ENCODE measurements around the gene SERPINA4. TPM values are rescaled to one million over a fixed set of nuclear protein-coding genes. Genes with fewer than 3 reads are reported as not detected.

The SERPINA4 gene
- total and polyA plus RNA-seq, 2 of the 13 experiments (the other 11 are each of a cell fraction or from before 2014, with no cell fraction given), result 39.1 to 57.8 TPM

DNA sequence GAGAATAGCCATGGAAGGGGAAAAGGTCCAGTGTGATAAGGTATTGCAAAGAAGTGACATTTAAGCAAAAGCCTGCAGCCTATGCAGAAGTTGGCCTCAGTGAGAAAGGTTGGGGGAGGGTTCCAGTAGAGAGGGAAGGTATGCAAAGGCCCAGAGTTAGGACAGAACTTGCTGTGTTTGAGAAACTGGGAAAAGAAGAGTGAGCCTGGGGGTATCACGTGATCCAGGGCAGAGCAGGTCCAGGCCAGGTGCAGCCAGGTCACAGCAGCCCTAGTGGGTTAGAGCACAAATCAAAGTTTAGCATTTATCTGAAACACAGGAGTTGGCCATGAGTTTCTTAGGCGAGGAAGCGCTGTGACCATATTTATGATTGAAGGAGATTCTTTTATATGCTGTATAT lies 21.6 kb downstream of the SERPINA4 start (continued):
- TF ChIP-seq YEATS2 (CRISPR knock-in tag; IDR thresholded peaks at IDR 0.05; ENCODE audit: borderline replicate concordance) (0 out of 2 replicates have a peak, but pooled peaks have one; percentile 48), ZKSCAN8 (CRISPR knock-in tag; IDR thresholded peaks at IDR 0.05; ENCODE audit: borderline replicate concordance) (no peak), KDM6A (CRISPR knock-in tag; IDR thresholded peaks at IDR 0.05; ENCODE audit: low read depth) (0 out of 2 replicates have a peak, but pooled peaks have one; percentile 25), ZNF547 (CRISPR knock-in tag; IDR thresholded peaks at IDR 0.05) (no peak), LCORL (IDR thresholded peaks at IDR 0.05) (0 out of 2 replicates have a peak, but pooled peaks have one; percentile 22), LCORL (CRISPR knock-in tag; IDR thresholded peaks at IDR 0.05) (no peak), PAF1 (CRISPR knock-in tag; IDR thresholded peaks at IDR 0.05) (0 out of 2 replicates have a peak, but pooled peaks have one; percentile 25), RBFOX2 (IDR thresholded peaks at IDR 0.05; ENCODE audit: low read depth, low read length) (0 out of 2 replicates have a peak, but pooled peaks have one; percentile 13), MIER2 (CRISPR knock-in tag; IDR thresholded peaks at IDR 0.05) (peak; percentile 28; the same call in 1 of the 2 replicates), ZNF839 (CRISPR knock-in tag; IDR thresholded peaks at IDR 0.05; ENCODE audit: borderline replicate concordance) (no peak), SP5 (CRISPR knock-in tag; IDR thresholded peaks at IDR 0.05; ENCODE audit: borderline replicate concordance, low read depth) (0 out of 2 replicates have a peak, but pooled peaks have one; percentile 17), KAT7 (CRISPR knock-in tag; IDR thresholded peaks at IDR 0.05; ENCODE audit: borderline replicate concordance) (0 out of 2 replicates have a peak, but pooled peaks have one; percentile 2), ZFX (CRISPR knock-in tag; IDR thresholded peaks at IDR 0.05; ENCODE audit: low read depth) (peak; percentile 26; the same call in 1 of the 2 replicates), TEAD3 (CRISPR knock-in tag; optimal IDR thresholded peaks at IDR 0.05; ENCODE audit: borderline replicate concordance) (peak; percentile 41), ZNF329 (CRISPR knock-in tag; IDR thresholded peaks at IDR 0.05; ENCODE audit: low read depth) (0 out of 2 replicates have a peak, but pooled peaks have one; percentile 43), TARDBP (CRISPR knock-in tag; IDR thresholded peaks at IDR 0.05) (0 out of 2 replicates have a peak, but pooled peaks have one; percentile 9), BHLHE40 (IDR thresholded peaks at IDR 0.05; ENCODE audit: low read length) (peak; percentile 49), ZFP36L1 (CRISPR knock-in tag; IDR thresholded peaks at IDR 0.05) (peak; percentile 52; the same call in 1 of the 2 replicates)
- TF ChIP-seq, protein P1, sequence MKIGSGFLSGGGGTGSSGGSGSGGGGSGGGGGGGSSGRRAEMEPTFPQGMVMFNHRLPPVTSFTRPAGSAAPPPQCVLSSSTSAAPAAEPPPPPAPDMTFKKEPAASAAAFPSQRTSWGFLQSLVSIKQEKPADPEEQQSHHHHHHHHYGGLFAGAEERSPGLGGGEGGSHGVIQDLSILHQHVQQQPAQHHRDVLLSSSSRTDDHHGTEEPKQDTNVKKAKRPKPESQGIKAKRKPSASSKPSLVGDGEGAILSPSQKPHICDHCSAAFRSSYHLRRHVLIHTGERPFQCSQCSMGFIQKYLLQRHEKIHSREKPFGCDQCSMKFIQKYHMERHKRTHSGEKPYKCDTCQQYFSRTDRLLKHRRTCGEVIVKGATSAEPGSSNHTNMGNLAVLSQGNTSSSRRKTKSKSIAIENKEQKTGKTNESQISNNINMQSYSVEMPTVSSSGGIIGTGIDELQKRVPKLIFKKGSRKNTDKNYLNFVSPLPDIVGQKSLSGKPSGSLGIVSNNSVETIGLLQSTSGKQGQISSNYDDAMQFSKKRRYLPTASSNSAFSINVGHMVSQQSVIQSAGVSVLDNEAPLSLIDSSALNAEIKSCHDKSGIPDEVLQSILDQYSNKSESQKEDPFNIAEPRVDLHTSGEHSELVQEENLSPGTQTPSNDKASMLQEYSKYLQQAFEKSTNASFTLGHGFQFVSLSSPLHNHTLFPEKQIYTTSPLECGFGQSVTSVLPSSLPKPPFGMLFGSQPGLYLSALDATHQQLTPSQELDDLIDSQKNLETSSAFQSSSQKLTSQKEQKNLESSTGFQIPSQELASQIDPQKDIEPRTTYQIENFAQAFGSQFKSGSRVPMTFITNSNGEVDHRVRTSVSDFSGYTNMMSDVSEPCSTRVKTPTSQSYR (CRISPR knock-in tag; IDR thresholded peaks at IDR 0.05; ENCODE audit: borderline replicate concordance), result peak; percentile 67; the same call in 1 of the 2 replicates
- TF ChIP-seq, protein P2, sequence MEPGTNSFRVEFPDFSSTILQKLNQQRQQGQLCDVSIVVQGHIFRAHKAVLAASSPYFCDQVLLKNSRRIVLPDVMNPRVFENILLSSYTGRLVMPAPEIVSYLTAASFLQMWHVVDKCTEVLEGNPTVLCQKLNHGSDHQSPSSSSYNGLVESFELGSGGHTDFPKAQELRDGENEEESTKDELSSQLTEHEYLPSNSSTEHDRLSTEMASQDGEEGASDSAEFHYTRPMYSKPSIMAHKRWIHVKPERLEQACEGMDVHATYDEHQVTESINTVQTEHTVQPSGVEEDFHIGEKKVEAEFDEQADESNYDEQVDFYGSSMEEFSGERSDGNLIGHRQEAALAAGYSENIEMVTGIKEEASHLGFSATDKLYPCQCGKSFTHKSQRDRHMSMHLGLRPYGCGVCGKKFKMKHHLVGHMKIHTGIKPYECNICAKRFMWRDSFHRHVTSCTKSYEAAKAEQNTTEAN (CRISPR knock-in tag; conservative IDR thresholded peaks at IDR 0.05), result no peak
- TF ChIP-seq, protein P3, sequence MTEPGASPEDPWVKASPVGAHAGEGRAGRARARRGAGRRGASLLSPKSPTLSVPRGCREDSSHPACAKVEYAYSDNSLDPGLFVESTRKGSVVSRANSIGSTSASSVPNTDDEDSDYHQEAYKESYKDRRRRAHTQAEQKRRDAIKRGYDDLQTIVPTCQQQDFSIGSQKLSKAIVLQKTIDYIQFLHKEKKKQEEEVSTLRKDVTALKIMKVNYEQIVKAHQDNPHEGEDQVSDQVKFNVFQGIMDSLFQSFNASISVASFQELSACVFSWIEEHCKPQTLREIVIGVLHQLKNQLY (CRISPR knock-in tag; IDR thresholded peaks at IDR 0.05), result peak; percentile 71; the same call in 1 of the 2 replicates
- TF ChIP-seq, protein P4, sequence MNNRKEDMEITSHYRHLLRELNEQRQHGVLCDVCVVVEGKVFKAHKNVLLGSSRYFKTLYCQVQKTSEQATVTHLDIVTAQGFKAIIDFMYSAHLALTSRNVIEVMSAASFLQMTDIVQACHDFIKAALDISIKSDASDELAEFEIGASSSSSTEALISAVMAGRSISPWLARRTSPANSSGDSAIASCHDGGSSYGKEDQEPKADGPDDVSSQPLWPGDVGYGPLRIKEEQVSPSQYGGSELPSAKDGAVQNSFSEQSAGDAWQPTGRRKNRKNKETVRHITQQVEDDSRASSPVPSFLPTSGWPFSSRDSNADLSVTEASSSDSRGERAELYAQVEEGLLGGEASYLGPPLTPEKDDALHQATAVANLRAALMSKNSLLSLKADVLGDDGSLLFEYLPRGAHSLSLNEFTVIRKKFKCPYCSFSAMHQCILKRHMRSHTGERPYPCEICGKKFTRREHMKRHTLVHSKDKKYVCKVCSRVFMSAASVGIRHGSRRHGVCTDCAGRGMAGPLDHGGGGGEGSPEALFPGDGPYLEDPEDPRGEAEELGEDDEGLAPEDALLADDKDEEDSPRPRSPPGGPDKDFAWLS (CRISPR knock-in tag; IDR thresholded peaks at IDR 0.05; ENCODE audit: borderline replicate concordance), result no peak
- TF ChIP-seq, protein P5, sequence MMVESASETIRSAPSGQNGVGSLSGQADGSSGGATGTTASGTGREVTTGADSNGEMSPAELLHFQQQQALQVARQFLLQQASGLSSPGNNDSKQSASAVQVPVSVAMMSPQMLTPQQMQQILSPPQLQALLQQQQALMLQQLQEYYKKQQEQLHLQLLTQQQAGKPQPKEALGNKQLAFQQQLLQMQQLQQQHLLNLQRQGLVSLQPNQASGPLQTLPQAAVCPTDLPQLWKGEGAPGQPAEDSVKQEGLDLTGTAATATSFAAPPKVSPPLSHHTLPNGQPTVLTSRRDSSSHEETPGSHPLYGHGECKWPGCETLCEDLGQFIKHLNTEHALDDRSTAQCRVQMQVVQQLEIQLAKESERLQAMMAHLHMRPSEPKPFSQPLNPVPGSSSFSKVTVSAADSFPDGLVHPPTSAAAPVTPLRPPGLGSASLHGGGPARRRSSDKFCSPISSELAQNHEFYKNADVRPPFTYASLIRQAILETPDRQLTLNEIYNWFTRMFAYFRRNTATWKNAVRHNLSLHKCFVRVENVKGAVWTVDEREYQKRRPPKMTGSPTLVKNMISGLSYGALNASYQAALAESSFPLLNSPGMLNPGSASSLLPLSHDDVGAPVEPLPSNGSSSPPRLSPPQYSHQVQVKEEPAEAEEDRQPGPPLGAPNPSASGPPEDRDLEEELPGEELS (CRISPR knock-in tag; IDR thresholded peaks at IDR 0.05), result no peak

Data from HepG2 (cell line).